GM23338 (cell line): ENCODE results near the gene TOR2A. TPM values are rescaled to one million over a fixed set of nuclear protein-coding genes. Genes with fewer than 3 reads are reported as not detected.

Experiments
- ATAC-seq: fragments of 200-7000 bp; cut with Tn5 transposase; 3 replicates; pipeline ENCODE4 v1.9.1; 2020
- DNase-seq: peaks from one replicate; pipeline ENCODE4 v3.0.0-alpha.2; 2015; ENCODE audit warnings: low spot score
- H2AFZ ChIP-seq: fragments of 200-600 bp; sonication (generic); 2 replicates; pipeline ENCODE4 v1.8.0; 2016; ENCODE audit warnings: antibody characterized with exemption, mild to moderate bottlenecking, moderate library complexity
- H3F3A ChIP-seq: fragments of 200-600 bp; sonication (generic); replicated peaks from 2 replicates; pipeline ENCODE4 v1.8.0; 2017; ENCODE audit warnings: antibody characterized with exemption, mixed run types, low read depth
- H3K27ac ChIP-seq: fragments of 200-600 bp; sonication (generic); 2 replicates; pipeline ENCODE4 v1.6.1; 2016; ENCODE audit warnings: low read depth
- H3K27me3 ChIP-seq: fragments of 200-600 bp; sonication (generic); 2 replicates; pipeline ENCODE4 v1.8.0; 2016; ENCODE audit warnings: mild to moderate bottlenecking, mixed run types, moderate library complexity; ENCODE audit not compliant: insufficient read depth
- H3K36me3 ChIP-seq: fragments of 200-600 bp; sonication (generic); 2 replicates; pipeline ENCODE4 v1.8.0; 2016; ENCODE audit warnings: mild to moderate bottlenecking; ENCODE audit not compliant: insufficient read depth
- H3K4me1 ChIP-seq: fragments of 200-600 bp; sonication (generic); 2 replicates; pipeline ENCODE4 v1.8.0; 2016; ENCODE audit warnings: mild to moderate bottlenecking, moderate library complexity; ENCODE audit not compliant: insufficient read depth
- H3K4me2 ChIP-seq: fragments of 200-600 bp; sonication (generic); 2 replicates; pipeline ENCODE4 v1.7.1; 2017; ENCODE audit warnings: mixed run types
- H3K4me3 ChIP-seq: fragments of 200-600 bp; sonication (generic); 2 replicates; pipeline ENCODE4 v1.6.1; 2016; ENCODE audit warnings: mixed run types
- H3K79me2 ChIP-seq: fragments of 200-600 bp; sonication (generic); replicated peaks from 2 replicates; pipeline ENCODE4 v1.8.0; 2017; ENCODE audit warnings: mild to moderate bottlenecking; ENCODE audit not compliant: insufficient read depth
- H3K9me2 ChIP-seq: fragments of 200-600 bp; sonication (generic); 2 replicates; pipeline ENCODE4 v1.8.0; 2017; ENCODE audit not compliant: insufficient read depth
- H4K20me1 ChIP-seq: fragments of 200-600 bp; sonication (generic); replicated peaks from 2 replicates; pipeline ENCODE4 v1.8.0; 2017; ENCODE audit warnings: mild to moderate bottlenecking; ENCODE audit not compliant: insufficient read depth
- H3K27ac Mint-ChIP-seq: 2 replicates; pipeline ENCODE4 v1.8.0; 2020; ENCODE audit warnings: inconsistent platforms, mild to moderate bottlenecking, moderate library complexity, mixed read lengths
- H3K27me3 Mint-ChIP-seq: 3 replicates; pipeline ENCODE4 v1.8.0; 2022; ENCODE audit warnings: low read depth, mild to moderate bottlenecking, moderate library complexity, mixed read lengths, inconsistent platforms; ENCODE audit not compliant: insufficient read depth, poor library complexity
- H3K36me3 Mint-ChIP-seq: 3 replicates; pipeline ENCODE4 v1.8.0; 2021; ENCODE audit warnings: low read depth, mild to moderate bottlenecking, inconsistent platforms, moderate library complexity, mixed read lengths
- H3K4me1 Mint-ChIP-seq: 3 replicates; pipeline ENCODE4 v1.8.0; 2020; ENCODE audit warnings: mild to moderate bottlenecking, inconsistent platforms, mixed read lengths
- H3K4me3 Mint-ChIP-seq: 3 replicates; pipeline ENCODE4 v1.8.0; 2021; ENCODE audit warnings: moderate library complexity, mild to moderate bottlenecking, inconsistent platforms, mixed read lengths
- H3K9me3 Mint-ChIP-seq: 3 replicates; pipeline ENCODE4 v1.8.0; 2020; ENCODE audit warnings: moderate library complexity, mild to moderate bottlenecking, inconsistent platforms, mixed read lengths
- CREB1 ChIP-seq: fragments of 250-450 bp; sonication (Bioruptor Pico); IDR thresholded peaks from 2 replicates; pipeline ENCODE4 v1.5.0; 2020; ENCODE audit warnings: low read depth, mild to moderate bottlenecking, moderate library complexity
- CTCF ChIP-seq, 2 experiments: fragments of 200-600 bp in 1 of 2; sonication (generic) in 1 of 2; conservative IDR thresholded peaks; 2 replicates each; pipeline versions ENCODE4 v1.5.1 to v1.6.1; 2016 to 2017; ENCODE audit warnings: antibody characterized with exemption in 2 of 2, low read depth in 2 of 2, mild to moderate bottlenecking in 2 of 2, moderate library complexity in 1 of 2
- EZH2 ChIP-seq: fragments of 200-600 bp; sonication (generic); IDR thresholded peaks from one replicate; pipeline ENCODE4 v1.8.0; 2017; ENCODE audit warnings: antibody characterized with exemption, mild to moderate bottlenecking, low read depth; ENCODE audit not compliant: unreplicated experiment
- EZH2phosphoT487 ChIP-seq: fragments of 200-600 bp; sonication (generic); IDR thresholded peaks from one replicate; pipeline ENCODE4 v1.8.1; 2018; ENCODE audit warnings: antibody characterized with exemption; ENCODE audit not compliant: unreplicated experiment
- JUNB ChIP-seq: IDR thresholded peaks from one replicate; pipeline ENCODE4 v1.6.1; 2016; ENCODE audit warnings: antibody characterized with exemption; ENCODE audit not compliant: unreplicated experiment
- NANOG ChIP-seq: IDR thresholded peaks from 2 replicates; pipeline ENCODE4 v1.6.1; 2016; ENCODE audit warnings: antibody characterized with exemption, borderline replicate concordance
- POLR2AphosphoS5 ChIP-seq: IDR thresholded peaks from 2 replicates; pipeline ENCODE4 v1.6.1; 2016; ENCODE audit warnings: antibody characterized with exemption, low read depth
- STAT1 ChIP-seq: IDR thresholded peaks from one replicate; pipeline ENCODE4 v1.6.1; 2016; ENCODE audit warnings: antibody characterized with exemption; ENCODE audit not compliant: unreplicated experiment
- ZNF114 ChIP-seq: fragments of 250-450 bp; sonication (Bioruptor Pico); IDR thresholded peaks from 2 replicates; pipeline ENCODE4 v1.5.0; 2020; ENCODE audit warnings: mild to moderate bottlenecking, moderate library complexity
- ZNF331 ChIP-seq: fragments of 250-450 bp; sonication (Bioruptor Pico); IDR thresholded peaks from 2 replicates; pipeline ENCODE4 v1.5.0; 2020; ENCODE audit warnings: low read depth, mild to moderate bottlenecking, moderate library complexity
- ZNF462 ChIP-seq: fragments of 250-450 bp; sonication (Bioruptor Pico); IDR thresholded peaks from 2 replicates; pipeline ENCODE4 v1.5.0; 2020; ENCODE audit warnings: mild to moderate bottlenecking, moderate library complexity
- polyA plus RNA-seq: library from polyadenylated mRNA; unstranded; fragments of >200 nt; fragmentation: Nextera tagmentation; extraction: Ambion mirVana; gene quantifications from 2 replicates; pipeline ENCODE4 v1.2.1, GENCODE V29; 2016
- total RNA-seq: library from RNA; depleted of rRNA; stranded (reverse); fragments of >200 nt; shearing (Covaris generic); gene quantifications from 2 replicates; pipeline ENCODE4 v1.2.3, GENCODE V29; 2014
- TF ChIP-seq, protein P1 (sequence below): IDR thresholded peaks from one replicate; pipeline ENCODE4 v1.6.1; 2018; ENCODE audit warnings: antibody characterized with exemption; ENCODE audit not compliant: unreplicated experiment
- TF ChIP-seq, protein P2 (sequence below): IDR thresholded peaks from 2 replicates; pipeline ENCODE4 v1.6.1; 2016; ENCODE audit warnings: antibody characterized with exemption

TOR2A gene
- total and polyA plus RNA-seq, 2 experiments from 2014 or later, result 14.4 to 23.5 TPM

GRCh38 chr9:127767909-127768331 is 32.8 kb upstream of the TOR2A start:
- no peaks in the 10 kb centered on the region for H3K79me2 ChIP-seq
- peaks cover 21% of the 10 kb centered on the region for H3K4me1 ChIP-seq
- DNase-seq (peak; percentile 55), ATAC-seq (no peak)
- peaks cover 13% of the 10 kb centered on the region; the same call in 1 of the 2 replicates for H3F3A ChIP-seq
- no peaks in the 10 kb centered on the region for H3K9me2 ChIP-seq
- H3K27me3 ChIP-seq, result no peaks in the 10 kb centered on the region
- no peak overlapping the region for H2AFZ ChIP-seq
- no peak overlapping the region for H3K4me2 ChIP-seq
- H3K4me3 Mint-ChIP-seq, result no peak overlapping the region
- H3K36me3 ChIP-seq, result no peaks in the 10 kb centered on the region
- no peak overlapping the region for H3K4me3 ChIP-seq
- H3K27ac ChIP-seq, result no peak overlapping the region
- no peak overlapping the region; the same call in 1 of the 2 replicates for H3K27ac Mint-ChIP-seq
- H3K9me3 Mint-ChIP-seq, result no peaks in the 10 kb centered on the region
- H4K20me1 ChIP-seq, result no peaks in the 10 kb centered on the region
- no peak for TF ChIP-seq ZNF331 (CRISPR knock-in tag)
- no peak for TF ChIP-seq EZH2
- no peak for TF ChIP-seq JUNB
- TF ChIP-seq EZH2phosphoT487, result no peak
- TF ChIP-seq, protein P1, sequence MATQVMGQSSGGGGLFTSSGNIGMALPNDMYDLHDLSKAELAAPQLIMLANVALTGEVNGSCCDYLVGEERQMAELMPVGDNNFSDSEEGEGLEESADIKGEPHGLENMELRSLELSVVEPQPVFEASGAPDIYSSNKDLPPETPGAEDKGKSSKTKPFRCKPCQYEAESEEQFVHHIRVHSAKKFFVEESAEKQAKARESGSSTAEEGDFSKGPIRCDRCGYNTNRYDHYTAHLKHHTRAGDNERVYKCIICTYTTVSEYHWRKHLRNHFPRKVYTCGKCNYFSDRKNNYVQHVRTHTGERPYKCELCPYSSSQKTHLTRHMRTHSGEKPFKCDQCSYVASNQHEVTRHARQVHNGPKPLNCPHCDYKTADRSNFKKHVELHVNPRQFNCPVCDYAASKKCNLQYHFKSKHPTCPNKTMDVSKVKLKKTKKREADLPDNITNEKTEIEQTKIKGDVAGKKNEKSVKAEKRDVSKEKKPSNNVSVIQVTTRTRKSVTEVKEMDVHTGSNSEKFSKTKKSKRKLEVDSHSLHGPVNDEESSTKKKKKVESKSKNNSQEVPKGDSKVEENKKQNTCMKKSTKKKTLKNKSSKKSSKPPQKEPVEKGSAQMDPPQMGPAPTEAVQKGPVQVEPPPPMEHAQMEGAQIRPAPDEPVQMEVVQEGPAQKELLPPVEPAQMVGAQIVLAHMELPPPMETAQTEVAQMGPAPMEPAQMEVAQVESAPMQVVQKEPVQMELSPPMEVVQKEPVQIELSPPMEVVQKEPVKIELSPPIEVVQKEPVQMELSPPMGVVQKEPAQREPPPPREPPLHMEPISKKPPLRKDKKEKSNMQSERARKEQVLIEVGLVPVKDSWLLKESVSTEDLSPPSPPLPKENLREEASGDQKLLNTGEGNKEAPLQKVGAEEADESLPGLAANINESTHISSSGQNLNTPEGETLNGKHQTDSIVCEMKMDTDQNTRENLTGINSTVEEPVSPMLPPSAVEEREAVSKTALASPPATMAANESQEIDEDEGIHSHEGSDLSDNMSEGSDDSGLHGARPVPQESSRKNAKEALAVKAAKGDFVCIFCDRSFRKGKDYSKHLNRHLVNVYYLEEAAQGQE, result no peak
- no peak for TF ChIP-seq ZNF114
- no peak for TF ChIP-seq STAT1
- TF ChIP-seq, protein P2, sequence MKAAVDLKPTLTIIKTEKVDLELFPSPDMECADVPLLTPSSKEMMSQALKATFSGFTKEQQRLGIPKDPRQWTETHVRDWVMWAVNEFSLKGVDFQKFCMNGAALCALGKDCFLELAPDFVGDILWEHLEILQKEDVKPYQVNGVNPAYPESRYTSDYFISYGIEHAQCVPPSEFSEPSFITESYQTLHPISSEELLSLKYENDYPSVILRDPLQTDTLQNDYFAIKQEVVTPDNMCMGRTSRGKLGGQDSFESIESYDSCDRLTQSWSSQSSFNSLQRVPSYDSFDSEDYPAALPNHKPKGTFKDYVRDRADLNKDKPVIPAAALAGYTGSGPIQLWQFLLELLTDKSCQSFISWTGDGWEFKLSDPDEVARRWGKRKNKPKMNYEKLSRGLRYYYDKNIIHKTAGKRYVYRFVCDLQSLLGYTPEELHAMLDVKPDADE, result no peak
- TF ChIP-seq ZNF462 (CRISPR knock-in tag), result no peak
- TF ChIP-seq POLR2AphosphoS5, result no peak
- TF ChIP-seq CREB1 (CRISPR knock-in tag), result no peak
- TF ChIP-seq NANOG, result no peak
- TF ChIP-seq CTCF (conservative IDR thresholded peaks at IDR 0.05; ENCODE audit: low read depth in 2 of 2), result no peak
- peaks cover 19% of the 10 kb centered on the region for H3K27me3 Mint-ChIP-seq
- peaks cover 44% of the 10 kb centered on the region for H3K4me1 Mint-ChIP-seq
- no peaks in the 10 kb centered on the region; the same call in 2 of the 3 replicates for H3K36me3 Mint-ChIP-seq
